ENCODE data around the gene MLF1. TPM values are rescaled to one million over a fixed set of nuclear protein-coding genes. Genes with fewer than 3 reads are reported as not detected.

The MLF1 gene
- total RNA-seq, 1 experiment from 2014 or later, result 20.4 TPM

GRCh38 chr3:158642005-158642404 lies 71.0 kb downstream of the MLF1 start:
- Histone ChIP-seq H3K4me1 (ENCODE audit: insufficient read depth, low read length) (no peaks in the 10 kb centered on the region), H2BK15ac (ENCODE audit: low read depth, low read length) (no peak overlapping the region), H3K9me3 (ENCODE audit: control insufficient read depth, low read depth, low read length) (no peaks in the 10 kb centered on the region), H2BK5ac (ENCODE audit: insufficient read length, low read length) (no peak overlapping the region), H2BK20ac (ENCODE audit: low read depth, low read length, poor library complexity, severe bottlenecking) (no peak overlapping the region), H3K14ac (ENCODE audit: insufficient read depth, low read length) (no peak overlapping the region), H3K27ac (ENCODE audit: insufficient read length, low read depth, low read length) (no peak overlapping the region), H4K5ac (ENCODE audit: insufficient read length, low read depth, low read length) (no peak overlapping the region), H3K56ac (ENCODE audit: insufficient read length, low read depth, low read length) (no peak overlapping the region), H4K91ac (ENCODE audit: insufficient read length, low read depth, low read length) (no peak overlapping the region), H3K23me2 (ENCODE audit: insufficient read length, low read depth, low read length, poor library complexity, severe bottlenecking) (no peaks in the 10 kb centered on the region), H2AK5ac (ENCODE audit: insufficient read length, low read length) (no peak overlapping the region), H4K8ac (replicated peaks; ENCODE audit: insufficient read length, low read depth, low read length) (no peak overlapping the region), H3K9ac (ENCODE audit: extremely low read depth, insufficient read length, low read length) (no peak overlapping the region), H3K4ac (ENCODE audit: low read depth, low read length) (no peak overlapping the region), H2AFZ (ENCODE audit: low read length) (no peak overlapping the region), H3K79me1 (ENCODE audit: insufficient read depth, low read depth, low read length, poor library complexity, severe bottlenecking) (peaks cover 3% of the 10 kb centered on the region), H3K27me3 (ENCODE audit: insufficient read depth, low read length) (no peaks in the 10 kb centered on the region), H3K79me2 (ENCODE audit: insufficient read depth, low read length) (peaks cover 6% of the 10 kb centered on the region; the same call in 1 of the 2 replicates), H3T11ph (ENCODE audit: low read length) (no peak overlapping the region), H2BK120ac (ENCODE audit: low read depth, low read length, poor library complexity, severe bottlenecking) (no peak overlapping the region), H3K18ac (ENCODE audit: insufficient read length, low read depth, low read length) (no peak overlapping the region), H3K4me2 (ENCODE audit: insufficient read depth, insufficient read length, low read length) (no peak overlapping the region), H2BK12ac (ENCODE audit: insufficient read length, low read depth, low read length) (no peak overlapping the region), H3K23ac (ENCODE audit: insufficient read length, low read depth, low read length) (no peak overlapping the region), H4K20me1 (ENCODE audit: control insufficient read depth, insufficient read depth, insufficient read length) (no peaks in the 10 kb centered on the region)
- WGBS (ENCODE audit: extremely low coverage, insufficient read length, low lambda C conversion rate), result no CpG with 5 or more reads among the region's 7 CpGs
- no peak overlapping the region for H3K4me3 Mint-ChIP-seq
- H3K4me1 Mint-ChIP-seq, result peaks cover 8 to 10% of the 10 kb centered on the region in 2 experiments; a peak in 3 of 4 replicates
- H3K9me3 Mint-ChIP-seq, result peaks cover 0 to 3% of the 10 kb centered on the region in 2 experiments; a peak in 1 of 5 replicates
- H3K27me3 Mint-ChIP-seq (ENCODE audit: low read depth), result no peaks in the 10 kb centered on the region
- peaks cover 1 to 11% (median 4%) of the 10 kb centered on the region in 3 experiments; a peak in 4 of 7 replicates for H3K36me3 Mint-ChIP-seq (ENCODE audit: insufficient read depth in 1 of 3, low read depth in 3 of 3)
- TF ChIP-seq CTCF (conservative IDR thresholded peaks at IDR 0.05), result no peak
- H3K27ac Mint-ChIP-seq, result no peak overlapping the region
- no peak for DNase-seq
